ENCODE measurements around the gene FLRT2.

DNA sequence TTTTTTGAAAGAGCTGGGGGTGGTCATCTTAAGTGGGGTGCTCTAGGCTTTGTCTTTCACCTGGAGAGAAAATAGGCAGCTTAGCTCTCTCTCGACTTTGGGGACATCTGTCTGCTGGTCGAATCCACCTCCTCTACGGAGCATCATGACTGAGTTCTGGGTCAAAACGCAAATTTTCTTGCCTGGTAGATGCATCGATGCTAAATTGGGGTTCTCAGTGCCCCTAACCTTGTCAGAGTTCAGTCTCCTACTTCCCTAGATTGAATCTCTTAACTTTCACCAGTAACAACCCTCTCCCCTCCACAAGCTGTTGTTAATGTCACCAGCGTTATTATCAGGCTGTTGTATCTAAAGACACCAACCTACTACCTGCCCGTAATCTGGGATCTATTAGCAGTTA lies 682 bp downstream of the FLRT2 start:
- TF ChIP-seq, protein P1, sequence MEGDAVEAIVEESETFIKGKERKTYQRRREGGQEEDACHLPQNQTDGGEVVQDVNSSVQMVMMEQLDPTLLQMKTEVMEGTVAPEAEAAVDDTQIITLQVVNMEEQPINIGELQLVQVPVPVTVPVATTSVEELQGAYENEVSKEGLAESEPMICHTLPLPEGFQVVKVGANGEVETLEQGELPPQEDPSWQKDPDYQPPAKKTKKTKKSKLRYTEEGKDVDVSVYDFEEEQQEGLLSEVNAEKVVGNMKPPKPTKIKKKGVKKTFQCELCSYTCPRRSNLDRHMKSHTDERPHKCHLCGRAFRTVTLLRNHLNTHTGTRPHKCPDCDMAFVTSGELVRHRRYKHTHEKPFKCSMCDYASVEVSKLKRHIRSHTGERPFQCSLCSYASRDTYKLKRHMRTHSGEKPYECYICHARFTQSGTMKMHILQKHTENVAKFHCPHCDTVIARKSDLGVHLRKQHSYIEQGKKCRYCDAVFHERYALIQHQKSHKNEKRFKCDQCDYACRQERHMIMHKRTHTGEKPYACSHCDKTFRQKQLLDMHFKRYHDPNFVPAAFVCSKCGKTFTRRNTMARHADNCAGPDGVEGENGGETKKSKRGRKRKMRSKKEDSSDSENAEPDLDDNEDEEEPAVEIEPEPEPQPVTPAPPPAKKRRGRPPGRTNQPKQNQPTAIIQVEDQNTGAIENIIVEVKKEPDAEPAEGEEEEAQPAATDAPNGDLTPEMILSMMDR (IDR thresholded peaks at IDR 0.05 in 8 of 11, conservative IDR thresholded peaks at IDR 0.05 in 3 of 11), result no peak
- no peak for TF ChIP-seq POLR2A (IDR thresholded peaks at IDR 0.05)
